ENCODE results near the gene CASP7. TPM values are rescaled to one million over a fixed set of nuclear protein-coding genes. Genes with fewer than 3 reads are reported as not detected.

The CASP7 gene
- polyA plus RNA-seq, 12 donors = 10.9 to 24.6 (median 18.3) TPM; not detected in 1

DNA sequence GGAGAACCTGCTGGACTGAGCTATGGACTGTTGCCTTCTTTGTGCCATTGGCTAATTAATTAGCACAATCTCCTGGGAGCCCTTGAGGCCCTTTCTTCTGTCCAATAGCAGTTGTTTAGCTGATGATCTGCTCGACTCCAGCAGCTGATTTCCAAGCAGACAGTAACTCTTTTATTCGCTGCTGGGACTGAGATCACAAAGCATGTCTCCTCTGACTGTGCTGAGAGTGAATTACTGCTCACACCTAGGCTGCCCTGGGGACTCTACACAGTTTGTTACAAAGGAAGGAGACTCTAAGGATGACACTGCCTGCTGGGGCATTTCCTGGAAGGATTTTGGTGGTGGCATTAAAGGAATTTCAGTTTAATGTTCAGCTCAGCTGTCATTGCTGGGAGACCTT is 31.4 kb downstream of the CASP7 start:
- no peak for DNase-seq

DNA sequence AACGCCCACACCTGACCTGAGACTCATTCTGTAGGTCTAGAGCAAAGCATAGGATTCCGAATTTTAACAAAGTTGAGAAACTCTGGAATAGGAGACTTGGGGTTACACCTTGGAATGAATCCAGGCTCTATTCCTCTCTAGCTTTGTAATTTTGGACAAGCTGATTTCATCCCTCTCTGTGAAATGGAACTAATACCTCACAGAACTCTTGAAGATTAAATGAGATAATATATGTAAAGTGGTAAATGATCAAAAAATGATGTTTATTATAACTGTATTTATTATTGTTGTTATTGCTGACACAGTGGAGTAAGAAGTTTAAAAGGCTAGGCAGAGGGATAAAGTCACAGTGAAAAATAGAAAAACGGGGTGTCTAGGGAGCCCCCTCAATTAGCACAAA is 32.3 kb downstream of the CASP7 start:
- no peak for DNase-seq

DNA sequence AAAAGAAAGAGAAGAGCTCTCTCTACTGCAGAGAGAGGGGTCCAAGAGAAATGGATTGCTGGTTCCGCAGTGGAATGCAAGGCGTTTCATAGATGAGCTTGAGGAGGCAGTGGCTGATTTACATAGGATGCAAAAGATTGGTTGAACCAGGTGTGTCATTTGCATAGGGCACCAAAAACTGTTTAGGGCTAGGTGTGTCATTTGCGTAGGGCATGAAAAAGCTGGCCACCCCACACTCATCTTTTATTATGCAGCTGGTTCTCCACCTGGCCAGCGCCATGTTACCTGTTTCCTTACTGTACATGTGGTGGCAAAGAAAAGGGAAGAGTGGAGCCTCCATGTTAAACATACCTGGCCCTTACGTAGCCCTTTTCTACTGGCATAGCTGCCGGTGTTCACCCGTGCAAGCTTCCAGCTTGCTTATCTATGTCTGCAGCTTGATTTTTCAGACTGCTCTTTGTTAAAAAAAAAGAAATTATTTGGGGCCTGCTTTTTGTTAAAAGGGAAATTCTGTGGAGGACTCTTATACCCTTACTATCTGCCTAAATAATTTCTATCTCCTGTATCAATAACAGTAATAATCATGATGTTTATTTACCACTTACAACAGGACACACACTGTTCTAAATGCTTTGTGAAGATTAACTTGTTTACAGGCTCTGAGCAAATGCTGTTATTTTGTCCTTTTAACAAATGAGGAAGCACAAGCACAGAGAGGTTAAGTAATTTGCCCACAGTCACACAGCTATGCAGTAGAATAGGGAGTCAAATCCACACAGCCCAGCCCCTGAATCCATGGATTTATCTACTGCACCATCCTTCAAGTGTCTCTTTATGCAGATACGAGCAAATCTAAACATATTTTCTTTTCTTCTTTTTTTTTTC is 33.3 kb downstream of the CASP7 start:
- no peak for DNase-seq

DNA sequence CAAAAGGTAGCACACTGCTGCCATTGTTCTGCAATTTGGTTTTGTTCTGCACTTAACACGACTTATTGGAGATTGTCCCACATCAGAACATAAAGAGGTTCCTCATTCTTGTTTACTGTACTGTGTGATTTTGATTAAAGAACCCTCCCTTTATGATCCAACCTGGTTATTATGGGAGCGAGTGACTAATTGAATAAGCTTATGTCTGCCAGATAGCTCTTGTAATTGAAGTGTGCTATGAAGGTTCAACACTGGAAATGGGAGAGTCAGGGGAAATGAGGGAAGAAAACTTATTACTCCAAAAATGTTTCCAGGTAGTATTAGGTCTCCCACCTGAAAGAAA is 33.9 kb downstream of the CASP7 start:
- no peak for DNase-seq

DNA sequence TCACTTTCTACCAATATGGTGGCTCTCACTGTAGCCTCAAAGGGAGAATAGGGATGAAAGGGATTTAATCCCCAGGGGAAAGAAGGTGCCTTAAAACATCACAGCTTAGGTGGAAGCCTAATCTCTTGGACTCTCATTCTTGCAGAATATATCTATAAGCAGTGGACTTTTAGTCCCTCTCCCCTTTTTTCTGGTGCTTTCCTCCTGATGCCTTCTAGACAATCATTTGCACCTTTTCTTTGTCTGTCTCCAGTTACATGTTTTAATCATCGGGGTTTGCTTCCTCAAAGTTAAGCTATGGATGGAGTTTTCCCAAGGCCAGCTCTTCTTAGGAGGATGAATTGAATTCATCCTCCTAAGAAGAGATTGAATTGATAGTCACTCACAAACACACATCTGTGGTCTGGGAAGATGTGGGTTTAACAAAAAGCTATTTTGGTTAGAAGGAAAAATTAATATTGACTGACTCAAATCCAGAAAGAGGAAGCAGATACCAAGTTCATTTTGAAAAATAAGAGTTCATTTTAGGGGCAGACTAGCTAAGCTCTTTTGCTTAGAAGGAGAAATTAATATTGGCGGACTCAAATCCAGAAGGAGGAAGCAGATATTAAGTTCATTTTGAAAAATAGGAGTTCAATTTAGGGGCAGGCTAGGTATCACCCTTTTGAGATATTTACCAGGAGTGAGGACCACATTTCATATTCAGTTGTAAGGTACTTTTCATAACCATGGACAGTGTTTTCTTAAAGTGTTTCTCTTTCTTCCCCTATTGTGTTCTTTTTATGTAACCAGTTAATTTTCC is 36.6 kb downstream of the CASP7 start:
- DNase-seq = no peak

DNA sequence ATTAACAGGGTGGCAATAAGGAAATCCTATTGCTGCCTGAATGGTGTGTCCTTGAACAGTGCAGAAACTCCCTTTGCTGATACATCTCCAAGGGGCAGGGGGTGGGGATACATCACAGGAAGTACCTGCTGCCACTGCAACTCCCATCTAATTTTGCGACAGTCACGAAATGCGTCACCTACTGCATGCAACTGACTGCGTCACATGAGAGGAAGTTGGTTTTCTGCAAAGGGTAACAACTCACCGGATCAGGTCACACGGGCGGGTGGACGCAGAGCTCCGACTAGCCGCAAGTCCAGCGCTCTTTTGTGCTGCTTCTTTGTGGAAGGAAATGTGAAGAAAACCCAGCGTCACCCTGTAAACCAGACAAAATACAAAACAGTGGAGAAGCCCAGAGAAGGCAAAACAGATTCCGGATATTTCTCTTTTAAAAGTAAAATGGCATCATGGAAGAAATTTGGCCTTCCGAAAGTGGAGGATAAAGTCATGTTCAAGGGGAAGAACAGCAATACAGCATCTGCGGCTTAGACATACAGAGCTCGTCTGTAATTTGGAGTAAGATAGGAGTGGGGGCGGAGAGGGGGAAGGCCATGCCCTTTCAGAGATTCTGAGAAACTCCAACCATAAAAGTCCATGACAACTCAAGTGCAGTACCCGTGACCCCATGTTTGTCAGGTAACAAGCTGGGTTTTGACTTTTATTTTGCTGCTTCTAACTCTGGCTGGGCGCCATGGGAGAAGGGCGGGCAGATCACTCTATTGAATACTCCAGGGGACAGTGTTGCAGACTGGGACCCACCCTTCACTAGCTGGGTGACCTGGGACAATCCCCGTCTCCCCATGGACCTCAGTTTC is 39.5 kb downstream of the CASP7 start:
- DNase-seq = no peak

DNA sequence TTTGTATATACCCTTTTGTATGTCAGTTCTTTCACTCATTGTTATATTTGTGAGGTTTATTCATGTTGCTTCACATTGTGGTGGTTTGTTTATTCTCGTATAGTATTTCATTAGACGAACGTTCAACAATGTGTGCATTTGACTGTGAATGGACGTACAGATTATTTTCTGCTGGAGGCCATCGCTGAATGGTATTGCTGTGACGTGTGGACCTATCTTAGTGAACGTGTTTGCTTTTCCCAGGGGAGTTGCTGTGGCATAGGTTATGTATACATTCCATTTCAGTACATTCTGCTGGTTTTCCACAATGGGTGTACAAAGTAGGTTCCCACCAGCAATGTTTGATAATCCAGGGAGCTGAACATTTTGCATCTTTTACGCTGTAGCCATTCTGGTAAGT is 40.7 kb downstream of the CASP7 start:
- no peak for DNase-seq

DNA sequence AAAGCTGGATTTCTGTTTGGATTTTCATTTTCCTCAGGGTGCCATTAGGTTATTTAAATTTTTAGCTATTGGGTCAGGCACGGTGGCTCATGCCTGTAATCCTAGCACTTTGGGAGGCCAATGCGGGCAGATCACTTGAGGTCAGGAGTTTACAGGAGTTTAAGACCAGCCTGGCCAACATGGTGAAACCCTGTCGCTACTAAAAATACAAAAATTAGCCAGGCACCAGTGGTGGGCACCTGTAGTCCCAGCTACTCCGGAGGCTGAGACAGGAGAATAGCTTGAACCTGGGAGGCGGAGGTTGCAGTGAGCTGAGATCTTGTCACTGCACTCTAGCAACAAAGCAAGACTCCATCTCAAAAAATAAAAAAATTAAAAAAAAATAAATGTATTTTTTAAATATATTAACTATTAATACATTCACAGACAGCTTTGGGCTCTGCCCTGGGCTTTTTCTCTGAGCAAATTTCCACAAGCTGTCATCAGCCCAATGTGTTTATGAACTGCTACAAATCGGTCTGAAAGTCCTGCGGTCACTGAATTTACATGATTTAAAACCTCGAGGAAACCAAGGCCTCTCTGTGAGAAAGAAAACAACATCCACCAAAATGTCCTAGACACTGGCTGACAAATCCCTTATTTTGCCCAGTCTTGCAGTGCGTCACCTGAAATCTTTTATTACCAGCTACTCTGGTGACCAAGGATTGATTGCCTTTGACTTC is 52.6 kb downstream of the CASP7 start:
- no peak for DNase-seq

DNA sequence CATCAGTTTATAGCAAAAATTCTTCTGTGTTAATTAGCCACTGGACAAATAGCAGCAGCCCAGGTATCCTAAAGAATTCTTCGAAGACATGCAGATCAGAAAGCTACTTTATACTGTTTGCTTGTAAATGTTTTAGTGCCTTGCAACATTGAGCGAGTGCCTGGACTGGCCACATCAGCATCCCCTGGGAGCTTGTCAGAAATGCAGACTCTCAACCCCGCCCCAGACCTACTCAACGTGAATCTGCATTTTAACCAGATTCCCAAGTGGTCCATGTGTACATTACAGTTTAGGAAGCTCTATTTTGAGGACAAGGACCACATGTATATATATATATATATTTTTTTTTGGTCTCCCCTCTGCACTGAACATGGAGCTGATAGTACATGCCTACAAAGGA is 53.3 kb downstream of the CASP7 start:
- DNase-seq = no peak

DNA sequence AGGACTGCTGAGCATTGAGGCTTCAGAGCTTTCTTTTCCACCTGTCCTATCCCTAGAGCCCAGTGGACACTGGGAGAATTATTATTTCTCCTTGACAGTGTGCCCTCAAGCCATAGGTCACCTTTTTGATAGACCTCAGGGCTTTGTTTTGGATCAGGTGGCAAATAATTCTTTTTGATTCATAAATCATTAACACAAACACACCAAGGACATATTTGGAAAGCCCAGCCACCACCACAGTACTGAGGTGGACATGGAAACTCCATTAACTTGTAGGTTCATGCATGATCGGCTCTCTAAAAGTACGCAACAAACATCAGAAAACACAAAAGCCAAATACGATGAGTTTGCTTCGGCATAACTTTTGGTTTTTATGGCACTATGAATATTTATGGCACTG is 53.9 kb downstream of the CASP7 start:
- DNase-seq = no peak

DNA sequence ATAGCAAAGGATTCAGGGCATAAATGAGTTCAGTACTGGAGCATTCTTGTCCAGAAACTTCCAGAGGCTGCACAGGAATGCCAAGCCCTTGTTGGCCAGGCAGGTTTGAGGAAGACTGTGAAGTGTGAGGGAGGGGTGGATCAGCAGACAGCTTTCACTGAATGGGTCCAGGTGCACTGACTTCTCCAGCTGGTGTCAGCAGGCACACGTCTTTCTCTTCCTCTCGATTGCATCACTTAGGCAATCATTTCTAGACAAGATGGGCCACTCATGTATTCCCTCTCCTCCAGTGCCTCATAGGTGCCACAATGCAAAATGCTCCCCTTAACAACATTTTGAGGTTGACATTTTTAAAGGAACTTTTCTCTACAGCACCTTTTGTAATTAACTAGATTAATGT is 56.2 kb downstream of the CASP7 start:
- DNase-seq = no peak

DNA sequence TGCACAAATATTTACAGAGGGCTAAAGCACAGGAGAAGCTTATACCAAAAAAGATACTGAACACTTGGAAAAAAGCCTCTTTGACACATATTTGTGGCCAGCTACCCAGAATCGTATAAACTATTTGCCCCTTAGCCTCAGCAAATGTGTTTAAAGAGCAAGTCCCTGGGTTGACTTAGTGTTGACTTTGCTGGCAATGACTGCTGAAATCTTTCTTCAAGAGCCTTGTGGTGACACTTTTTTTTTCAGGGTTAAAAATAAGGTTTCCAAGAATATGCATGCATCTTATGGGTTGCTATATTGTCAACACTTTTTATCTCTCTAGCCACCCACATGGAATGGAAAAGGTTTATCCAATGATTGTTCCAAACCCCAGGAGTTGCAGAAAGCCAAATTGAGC is 56.9 kb downstream of the CASP7 start:
- DNase-seq = no peak

DNA sequence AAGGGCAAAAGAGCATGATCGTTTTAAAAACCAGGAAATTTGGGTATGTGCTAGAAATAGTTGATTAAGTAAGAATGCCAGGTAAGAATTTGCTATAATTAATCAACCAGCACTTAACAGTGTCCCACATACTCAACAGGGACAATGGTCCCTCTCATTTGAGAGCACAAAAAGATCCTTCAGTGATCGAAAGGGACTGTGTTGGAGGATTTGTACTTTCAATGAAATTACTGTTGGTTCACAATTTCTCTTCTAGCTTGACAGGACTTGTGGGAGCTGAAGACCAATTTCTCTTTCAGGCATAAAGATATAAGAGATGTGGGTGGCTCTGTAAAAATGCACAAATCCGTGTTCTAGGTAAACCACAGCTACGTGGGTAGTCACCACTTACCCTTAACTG is 59.3 kb downstream of the CASP7 start:
- no peak for DNase-seq

DNA sequence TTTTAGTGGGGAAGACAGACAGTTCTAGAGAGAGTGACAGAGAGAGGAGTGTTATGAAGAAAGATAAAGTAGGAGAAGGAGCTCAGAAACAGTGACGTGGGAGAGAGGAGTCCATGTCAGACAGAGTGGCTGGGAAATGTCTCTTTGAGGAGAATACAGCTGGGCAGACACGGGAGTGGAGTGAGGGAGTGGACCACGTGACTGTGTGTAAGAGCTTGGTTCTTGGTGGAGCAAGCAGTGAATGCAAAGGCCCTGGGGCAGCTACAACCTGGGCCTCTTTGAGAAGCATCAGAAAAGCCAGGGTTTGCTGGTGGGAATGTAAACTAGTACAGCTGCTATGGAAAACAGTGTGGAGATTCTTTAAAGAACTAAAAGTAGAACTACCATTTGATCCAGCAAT is 59.9 kb downstream of the CASP7 start:
- DNase-seq = no peak

DNA sequence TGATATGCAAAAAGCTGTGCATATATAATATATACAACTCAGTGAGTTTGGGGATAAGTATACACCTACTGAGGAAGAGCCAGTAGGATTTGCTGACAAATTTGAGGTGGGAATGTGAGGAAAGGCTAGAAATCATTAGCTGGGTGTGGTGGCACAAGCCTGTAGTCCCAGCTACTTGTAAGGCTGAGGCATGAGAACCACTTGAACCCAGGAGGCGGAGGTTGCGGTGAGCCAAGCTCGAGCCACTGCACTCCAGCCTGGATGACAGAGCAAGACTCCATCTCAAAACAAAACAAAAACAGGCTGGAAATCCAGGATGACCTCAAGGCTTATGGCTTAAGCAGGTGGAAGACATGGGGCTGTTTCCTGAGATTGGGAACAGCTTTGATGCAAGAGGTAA is 61.1 kb downstream of the CASP7 start:
- no peak for DNase-seq

DNA sequence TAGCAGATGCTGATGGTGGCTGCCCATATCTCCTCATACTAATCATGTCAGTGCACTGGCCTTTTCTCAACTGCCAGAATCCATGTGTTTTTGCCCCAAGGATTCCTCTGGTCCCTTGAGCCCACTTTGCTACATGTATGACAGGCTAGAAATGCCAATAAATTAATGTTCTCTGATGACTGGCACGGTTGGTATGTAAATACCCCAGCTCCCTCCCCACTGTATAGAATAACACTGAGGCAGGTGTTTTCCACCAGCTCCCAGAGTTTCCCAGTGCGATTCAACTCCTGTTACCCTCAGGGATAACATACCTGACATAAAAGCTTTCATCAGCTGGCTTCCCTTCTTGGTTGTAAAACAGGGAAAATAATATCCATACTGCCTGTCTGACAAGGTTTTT is 62.8 kb downstream of the CASP7 start:
- no peak for DNase-seq

DNA sequence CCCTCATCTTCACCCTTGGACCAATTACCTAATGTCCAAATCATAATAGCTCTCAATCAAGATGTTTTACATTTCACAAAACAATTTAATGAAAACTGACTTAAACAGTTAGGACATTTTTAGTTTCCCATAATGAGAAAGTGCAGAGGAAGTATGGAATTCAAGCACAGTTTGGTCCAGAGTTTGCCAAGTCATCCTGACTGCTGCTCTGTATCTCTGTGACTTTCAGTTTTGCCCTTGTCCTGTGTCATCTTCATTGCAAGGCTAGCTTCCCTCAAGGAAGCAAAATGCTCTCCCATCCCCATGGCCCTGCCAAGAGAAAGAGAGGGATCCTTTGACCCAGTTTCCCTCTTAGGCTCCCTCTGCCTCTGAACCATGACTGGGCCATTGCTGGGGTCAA is 63.9 kb downstream of the CASP7 start:
- no peak for DNase-seq

DNA sequence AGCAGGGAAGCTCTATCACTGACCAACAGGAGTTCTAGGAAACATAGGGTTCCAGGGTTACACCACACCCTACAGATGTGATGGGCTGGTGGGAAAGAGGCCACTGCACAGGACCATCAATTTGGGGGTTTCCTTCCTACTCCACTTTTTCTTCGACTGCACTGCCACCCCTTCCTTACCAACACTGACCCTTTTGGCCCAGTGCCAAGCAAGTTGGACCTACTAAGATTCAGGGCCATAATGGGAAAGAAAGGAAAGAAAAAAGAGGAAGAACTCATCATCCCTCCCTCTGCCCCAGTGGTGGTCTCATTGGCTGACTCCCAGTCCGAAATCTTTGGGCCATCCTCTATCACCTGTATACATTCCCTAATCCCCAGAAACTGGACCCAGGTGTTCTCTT is 65.7 kb downstream of the CASP7 start:
- no peak for DNase-seq

DNA sequence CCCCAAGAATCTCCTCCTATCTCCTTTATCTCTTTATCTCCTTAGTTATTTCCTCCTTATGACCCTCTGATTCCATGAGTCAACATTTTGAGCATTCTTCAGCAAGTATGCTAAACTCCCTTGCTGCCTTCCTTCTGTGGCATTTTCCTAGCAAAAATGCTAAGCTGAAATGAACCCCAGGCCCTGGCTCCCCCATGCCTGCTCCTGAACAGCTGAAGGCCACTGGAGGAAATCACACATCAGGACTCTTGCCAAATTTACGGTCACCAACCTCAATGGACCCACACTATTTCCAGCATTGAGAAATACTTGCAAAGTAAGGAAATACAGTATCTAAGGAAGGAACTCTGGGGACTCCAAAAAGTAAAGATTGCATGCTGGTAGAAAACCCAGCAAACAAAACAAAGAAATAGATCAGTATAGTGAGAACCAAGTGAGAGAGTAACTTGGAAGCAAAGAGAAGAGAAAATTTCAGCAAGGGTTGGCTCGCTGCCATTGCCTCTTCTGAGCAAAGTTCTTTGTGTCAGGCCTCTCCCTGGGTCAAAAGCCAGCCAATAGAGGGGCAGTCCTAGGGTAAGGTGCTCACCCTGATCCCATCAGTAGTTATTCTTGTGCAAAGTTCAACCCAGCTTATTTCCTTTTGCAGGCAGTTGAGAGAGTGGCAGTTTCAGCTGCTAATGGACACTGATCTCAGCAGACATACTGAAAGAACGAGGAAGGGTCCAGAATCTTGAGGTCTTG is 66.7 kb downstream of the CASP7 start:
- DNase-seq = no peak

DNA sequence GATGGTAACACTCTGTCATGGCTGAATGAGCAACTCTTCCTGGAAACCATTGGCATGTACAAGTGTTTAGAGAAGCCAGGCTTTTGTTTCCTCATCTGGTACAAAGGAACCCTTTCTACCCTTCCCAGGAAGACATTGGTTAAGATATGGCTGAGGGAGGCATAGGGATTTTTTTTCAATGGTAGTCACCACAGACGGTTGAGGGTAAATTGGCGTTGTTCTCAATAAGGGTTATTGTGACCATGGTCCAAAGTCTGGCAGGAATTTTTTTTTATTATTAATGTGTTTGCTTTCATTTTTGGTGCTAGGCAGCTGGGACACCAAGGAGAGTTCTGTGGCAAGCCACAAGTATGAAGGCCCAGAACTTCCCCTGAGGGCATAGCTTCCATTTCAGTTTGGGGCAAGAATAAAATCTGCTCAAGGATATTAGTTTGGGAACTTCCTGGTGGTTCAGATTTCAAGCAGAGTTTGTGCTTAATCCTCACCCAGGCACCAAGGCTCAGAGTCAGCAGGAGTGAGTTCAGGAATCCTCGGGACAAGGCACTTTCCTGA is 71.5 kb downstream of the CASP7 start, which contains the start of gene PLEKHS1:
Gene PLEKHS1 (plus strand): TSS at position 502 of the 552 bp plus-strand sequence. CDS start 3,596 bp downstream, outside the sequence.
- DNase-seq = no peak
